Measurements from ENCODE around the gene MAN2B1. TPM values are rescaled to one million over a fixed set of nuclear protein-coding genes. Genes with fewer than 3 reads are reported as not detected.
"Not testable (repeated sequence)": the region's sequence is repeated elsewhere in the genome, so short reads cannot be mapped to it uniquely, and the experiment has no call there.

The MAN2B1 gene
- 67.2 and 68.8 TPM in 2 replicates for total RNA-seq
- 77.1 and 81.9 TPM in 2 replicates for polyA plus RNA-seq

DNA sequence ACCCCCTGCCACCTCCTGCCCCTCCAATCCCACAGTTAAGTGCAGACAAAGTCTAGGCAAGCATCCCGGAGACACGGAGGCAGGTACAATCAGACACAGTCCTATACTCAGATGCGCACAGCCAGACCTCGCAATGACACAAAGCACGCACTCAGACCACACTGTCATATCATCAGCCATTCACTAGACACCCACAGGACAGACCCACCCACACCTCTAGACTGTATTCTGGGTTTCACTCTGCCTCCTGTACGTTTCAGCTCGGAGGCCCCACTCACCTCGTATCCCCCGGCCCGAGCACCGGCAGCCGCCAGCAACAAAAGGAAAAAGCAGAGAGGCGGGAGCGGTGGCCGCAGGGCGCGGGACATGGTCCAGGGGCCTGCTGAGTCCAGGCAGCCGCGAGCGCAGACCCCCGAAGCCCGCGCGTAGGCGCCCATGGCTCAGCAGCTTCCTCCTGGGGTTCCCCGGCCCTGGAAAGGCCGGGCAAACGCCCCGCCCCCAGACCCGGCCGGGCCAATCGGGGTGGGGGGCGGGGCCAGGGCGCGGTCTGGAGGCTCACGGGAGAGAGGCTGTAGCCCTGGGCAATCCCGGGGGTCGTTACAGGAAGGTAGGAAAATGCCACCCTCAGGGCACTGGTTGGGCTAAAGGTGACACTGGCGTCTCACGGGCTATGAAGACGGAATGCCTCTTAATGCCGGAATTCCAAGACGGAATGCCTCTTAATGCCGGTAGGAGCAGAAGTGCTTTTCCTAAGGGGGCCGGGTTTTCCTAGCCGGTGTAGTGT is at the start of gene MAN2B1, which contains the start of gene WDR83:
Gene MAN2B1, minus strand, starts transcription at position 478 of the 784 bp plus-strand sequence. Its CDS starts 41 bp downstream, at position 437.
Gene WDR83, plus strand, starts transcription at position 543 of the 784 bp plus-strand sequence. CDS start 2,984 bp downstream, outside the sequence.
- Histone ChIP-seq H3K4me2 (peak within 1 kb of the TSS; percentile 98), H3K4me3 (peak within 1 kb of the TSS; percentile 91), H3K27me3 (no peaks in the 10 kb centered on the region), H3K79me2 (peaks cover 44% of the 10 kb centered on the region), H3K36me3 (replicated peaks; ENCODE audit: insufficient read depth, low read depth) (no peaks in the 10 kb centered on the region), H4K20me1 (ENCODE audit: insufficient read depth, poor library complexity, severe bottlenecking) (no peaks in the 10 kb centered on the region), H3K9me2 (replicated peaks; ENCODE audit: insufficient read depth) (no peaks in the 10 kb centered on the region), H3K4me1 (ENCODE audit: insufficient read depth) (peaks cover 14% of the 10 kb centered on the region), H2AFZ (peak within 1 kb of the TSS; percentile 82), H3K27ac (peak within 1 kb of the TSS; percentile 77), H3K9me3 (ENCODE audit: low read depth) (no peaks in the 10 kb centered on the region)
- DNase-seq (ENCODE audit: low spot score), result peak; percentile 93
- 8% methylated on average over 31 of the region's 46 CpGs for WGBS (ENCODE audit: low lambda C conversion rate, missing lambda C conversion rate)
- TF ChIP-seq EZH2phosphoT487 (IDR thresholded peaks at IDR 0.05; ENCODE audit: low read depth, severe bottlenecking, unreplicated experiment), result no peak
- no peak for TF ChIP-seq EZH2 (IDR thresholded peaks at IDR 0.05; ENCODE audit: borderline replicate concordance)
- TF ChIP-seq, protein P1, sequence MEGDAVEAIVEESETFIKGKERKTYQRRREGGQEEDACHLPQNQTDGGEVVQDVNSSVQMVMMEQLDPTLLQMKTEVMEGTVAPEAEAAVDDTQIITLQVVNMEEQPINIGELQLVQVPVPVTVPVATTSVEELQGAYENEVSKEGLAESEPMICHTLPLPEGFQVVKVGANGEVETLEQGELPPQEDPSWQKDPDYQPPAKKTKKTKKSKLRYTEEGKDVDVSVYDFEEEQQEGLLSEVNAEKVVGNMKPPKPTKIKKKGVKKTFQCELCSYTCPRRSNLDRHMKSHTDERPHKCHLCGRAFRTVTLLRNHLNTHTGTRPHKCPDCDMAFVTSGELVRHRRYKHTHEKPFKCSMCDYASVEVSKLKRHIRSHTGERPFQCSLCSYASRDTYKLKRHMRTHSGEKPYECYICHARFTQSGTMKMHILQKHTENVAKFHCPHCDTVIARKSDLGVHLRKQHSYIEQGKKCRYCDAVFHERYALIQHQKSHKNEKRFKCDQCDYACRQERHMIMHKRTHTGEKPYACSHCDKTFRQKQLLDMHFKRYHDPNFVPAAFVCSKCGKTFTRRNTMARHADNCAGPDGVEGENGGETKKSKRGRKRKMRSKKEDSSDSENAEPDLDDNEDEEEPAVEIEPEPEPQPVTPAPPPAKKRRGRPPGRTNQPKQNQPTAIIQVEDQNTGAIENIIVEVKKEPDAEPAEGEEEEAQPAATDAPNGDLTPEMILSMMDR (IDR thresholded peaks at IDR 0.05; ENCODE audit: poor library complexity), result no peak

GRCh38 chr19:12715929-12716328 is 49.4 kb upstream of the MAN2B1 start:
- no peaks in the 10 kb centered on the region for H3K36me3 ChIP-seq (replicated peaks; ENCODE audit: insufficient read depth, low read depth)
- H4K20me1 ChIP-seq (ENCODE audit: insufficient read depth, poor library complexity, severe bottlenecking), result peaks cover 7% of the 10 kb centered on the region
- no peak overlapping the region for H3K4me2 ChIP-seq
- peaks cover 53% of the 10 kb centered on the region for H3K79me2 ChIP-seq
- no peak for DNase-seq (ENCODE audit: low spot score)
- H3K9me3 ChIP-seq (ENCODE audit: low read depth), result no peaks in the 10 kb centered on the region
- no peaks in the 10 kb centered on the region for H3K27me3 ChIP-seq
- peaks cover 10% of the 10 kb centered on the region for H3K4me1 ChIP-seq (ENCODE audit: insufficient read depth)
- H3K27ac ChIP-seq, result no peak overlapping the region
- 99% methylated on average over 3 of the region's 3 CpGs for WGBS (ENCODE audit: low lambda C conversion rate, missing lambda C conversion rate)
- no peaks in the 10 kb centered on the region for H3K9me2 ChIP-seq (replicated peaks; ENCODE audit: insufficient read depth)
- no peak overlapping the region for H2AFZ ChIP-seq
- H3K4me3 ChIP-seq, result no peak overlapping the region
- TF ChIP-seq EZH2 (IDR thresholded peaks at IDR 0.05; ENCODE audit: borderline replicate concordance) (no peak), EZH2phosphoT487 (IDR thresholded peaks at IDR 0.05; ENCODE audit: low read depth, severe bottlenecking, unreplicated experiment) (no peak)
- TF ChIP-seq, protein P1 (IDR thresholded peaks at IDR 0.05; ENCODE audit: poor library complexity), result no peak

DNA sequence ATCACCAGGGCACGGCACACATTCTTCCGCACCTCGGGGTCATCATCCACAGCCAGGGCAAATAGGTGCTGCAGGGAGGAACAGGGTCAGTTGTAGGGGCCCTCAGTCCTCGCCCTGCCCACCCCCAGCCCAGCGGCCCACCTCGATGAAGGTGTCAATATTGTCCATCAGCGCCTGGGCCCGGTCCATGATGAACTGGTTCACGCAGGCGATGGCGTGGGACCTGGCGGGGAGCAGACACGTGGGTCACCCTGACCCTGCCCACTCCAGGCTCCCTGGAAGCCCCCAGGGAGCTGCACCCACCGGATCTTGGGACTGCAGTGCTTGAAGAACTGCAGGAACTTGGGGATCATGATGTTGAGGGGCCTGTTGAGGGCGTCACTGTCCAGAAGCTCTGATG is 48.6 kb upstream of the MAN2B1 start:
- Histone ChIP-seq H3K9me3 (ENCODE audit: low read depth) (no peaks in the 10 kb centered on the region), H4K20me1 (ENCODE audit: insufficient read depth, poor library complexity, severe bottlenecking) (peaks cover under 1% of the 10 kb centered on the region), H3K4me3 (no peak overlapping the region), H2AFZ (no peak overlapping the region), H3K79me2 (peaks cover 45% of the 10 kb centered on the region), H3K27me3 (no peaks in the 10 kb centered on the region), H3K4me1 (ENCODE audit: insufficient read depth) (peaks cover 3% of the 10 kb centered on the region), H3K9me2 (replicated peaks; ENCODE audit: insufficient read depth) (no peaks in the 10 kb centered on the region), H3K27ac (no peak overlapping the region), H3K4me2 (no peak overlapping the region), H3K36me3 (replicated peaks; ENCODE audit: insufficient read depth, low read depth) (no peaks in the 10 kb centered on the region)
- WGBS (ENCODE audit: low lambda C conversion rate, missing lambda C conversion rate), result 95% methylated on average over 15 of the region's 15 CpGs
- TF ChIP-seq EZH2phosphoT487 (IDR thresholded peaks at IDR 0.05; ENCODE audit: low read depth, severe bottlenecking, unreplicated experiment) (no peak), EZH2 (IDR thresholded peaks at IDR 0.05; ENCODE audit: borderline replicate concordance) (no peak)
- TF ChIP-seq, protein P1 (IDR thresholded peaks at IDR 0.05; ENCODE audit: poor library complexity), result no peak
- no peak for DNase-seq (ENCODE audit: low spot score)

GRCh38 chr19:12713304-12713703 is 46.8 kb upstream of the MAN2B1 start:
- DNase-seq (ENCODE audit: low spot score); H3K27ac ChIP-seq; H3K4me1 ChIP-seq (ENCODE audit: insufficient read depth); H3K9me2 ChIP-seq (replicated peaks; ENCODE audit: insufficient read depth); H4K20me1 ChIP-seq (ENCODE audit: insufficient read depth, poor library complexity, severe bottlenecking); H3K9me3 ChIP-seq (ENCODE audit: low read depth); H3K4me2 ChIP-seq; H3K4me3 ChIP-seq; H3K27me3 ChIP-seq; H3K36me3 ChIP-seq (replicated peaks; ENCODE audit: insufficient read depth, low read depth); H2AFZ ChIP-seq: not testable (repeated sequence)
- WGBS (ENCODE audit: low lambda C conversion rate, missing lambda C conversion rate), result 98% methylated on average over 9 of the region's 9 CpGs
- peaks cover 28% of the 10 kb centered on the region for H3K79me2 ChIP-seq
